K562 (cell line): ENCODE results near the gene DEPP1. TPM values are rescaled to one million over a fixed set of nuclear protein-coding genes. Genes with fewer than 3 reads are reported as not detected.

Source experiments
- CCNT2 ChIP-seq: IDR thresholded peaks from 2 replicates; pipeline ENCODE4 v1.6.1; 2011; ENCODE audit warnings: borderline replicate concordance, low read depth, mild to moderate bottlenecking, moderate library complexity, mixed read lengths, low read length; ENCODE audit not compliant: insufficient read length; ENCODE audit errors: extremely low read depth
- CEBPB ChIP-seq: fragments of 450-650 bp; IDR thresholded peaks from 2 replicates; pipeline ENCODE4 v1.6.1; 2016; ENCODE audit warnings: missing genetic modification characterization, missing compliant biosample characterization
- CREM ChIP-seq: IDR thresholded peaks from 2 replicates; pipeline ENCODE4 v1.6.1; 2014; ENCODE audit warnings: antibody characterized with exemption, low read depth
- DDX20 ChIP-seq: fragments of 450-650 bp; IDR thresholded peaks from 2 replicates; pipeline ENCODE4 v1.6.1; 2016; ENCODE audit warnings: missing genetic modification characterization, low read depth, mild to moderate bottlenecking, missing compliant biosample characterization, moderate library complexity
- L3MBTL2 ChIP-seq: fragments of 450-650 bp; IDR thresholded peaks from 2 replicates; pipeline ENCODE4 v1.6.1; 2016; ENCODE audit warnings: mild to moderate bottlenecking, moderate library complexity
- MYNN ChIP-seq, 2 experiments: sonication (generic); formaldehyde crosslinking in 1 of 2; IDR thresholded peaks; 2 replicates each; pipeline versions ENCODE4 v1.5.0 to v1.6.1; 2016 to 2020; ENCODE audit warnings: antibody characterized with exemption in 1 of 2, missing genetic modification reagents in 1 of 2
- NCOA6 ChIP-seq: fragments of 450-650 bp; IDR thresholded peaks from 2 replicates; pipeline ENCODE4 v1.6.1; 2017; ENCODE audit warnings: mild to moderate bottlenecking
- PTBP1 ChIP-seq: fragments of 200-400 bp; formaldehyde crosslinking; IDR thresholded peaks from 2 replicates; pipeline ENCODE4 v1.6.1; 2017; ENCODE audit warnings: low read depth, low read length
- SNRNP70 ChIP-seq: fragments of 200-400 bp; formaldehyde crosslinking; optimal IDR thresholded peaks from 2 replicates; pipeline ENCODE3; 2017; ENCODE audit warnings: low read depth, low read length
- TEAD1 ChIP-seq, 2 experiments: fragments of 450-650 bp in 1 of 2; sonication (generic) in 1 of 2; formaldehyde crosslinking; IDR thresholded peaks; 2 replicates each; pipeline versions ENCODE4 v1.4.0 to v1.8.0; 2020 to 2022; ENCODE audit warnings: mild to moderate bottlenecking in 2 of 2, missing genetic modification reagents in 1 of 2
- TOE1 ChIP-seq, 2 experiments: fragments of 450-650 bp in 1 of 2; sonication (generic) in 1 of 2; formaldehyde crosslinking in 1 of 2; IDR thresholded peaks; 2 replicates each; pipeline versions ENCODE4 v1.7.1 to v1.8.0; 2016 to 2022; ENCODE audit warnings: borderline replicate concordance in 2 of 2, mild to moderate bottlenecking in 2 of 2, antibody characterized with exemption in 1 of 2, inconsistent platforms in 1 of 2, low read depth in 1 of 2, missing genetic modification reagents in 1 of 2, moderate library complexity in 1 of 2
- XRCC5 ChIP-seq: fragments of 200-400 bp; formaldehyde crosslinking; IDR thresholded peaks from 2 replicates; pipeline ENCODE4 v1.6.1; 2017; ENCODE audit warnings: low read depth, mild to moderate bottlenecking, low read length
- ZFP1 ChIP-seq: fragments of 450-650 bp; formaldehyde crosslinking; IDR thresholded peaks from 2 replicates; pipeline ENCODE4 v1.4.0; 2020; ENCODE audit warnings: mild to moderate bottlenecking, mixed read lengths
- ZNF133 ChIP-seq: fragments of 250-450 bp; sonication (Bioruptor Pico); IDR thresholded peaks from 2 replicates; pipeline ENCODE4 v1.4.0; 2020; ENCODE audit warnings: mild to moderate bottlenecking
- ZNF212 ChIP-seq: fragments of 450-650 bp; formaldehyde crosslinking; IDR thresholded peaks from 2 replicates; pipeline ENCODE4 v1.4.0; 2020; ENCODE audit warnings: mild to moderate bottlenecking
- ZNF444 ChIP-seq: fragments of 250-450 bp; sonication (Bioruptor Pico); IDR thresholded peaks from 2 replicates; pipeline ENCODE4 v1.4.0; 2020; ENCODE audit warnings: mild to moderate bottlenecking, moderate library complexity
- ZNF695 ChIP-seq: fragments of 450-650 bp; formaldehyde crosslinking; IDR thresholded peaks from 2 replicates; pipeline ENCODE4 v1.4.0; 2020; ENCODE audit warnings: mild to moderate bottlenecking, moderate library complexity
- ZNF766 ChIP-seq: fragments of 200-800 bp; sonication (Bioruptor generic); conservative IDR thresholded peaks from 2 replicates; pipeline ENCODE4 v1.6.1; 2016; ENCODE audit warnings: missing genetic modification characterization, missing compliant biosample characterization
- polyA plus RNA-seq, 8 experiments: library from polyadenylated mRNA; depleted of rRNA in 4 of 8; stranded (reverse) in 5 of 8; unstranded in 3 of 8; fragments of >200 nt; fragmentation: Nextera tagmentation in 2 of 8; fragmentation: Illumina TruSeq in 1 of 8; extraction: Ambion mirVana in 2 of 8; extraction: Trizol in 1 of 8; gene quantifications; 2 replicates each; pipeline versions ENCODE4 v1.2.1 to v1.2.3, GENCODE V29; 2011 to 2014; ENCODE audit warnings: inconsistent platforms in 1 of 8, missing spikeins in 1 of 8
- total RNA-seq, 7 experiments: library from RNA; depleted of rRNA in 6 of 7; stranded (reverse); fragments of >200 nt in 6 of 7; fragmentation: Illumina TruSeq in 2 of 7; extraction: Trizol in 2 of 7; gene quantifications; 2 replicates each; pipeline versions ENCODE4 v1.2.1 to v1.2.3, GENCODE V29; 2011 to 2021; ENCODE audit warnings: low replicate concordance in 1 of 7
- TF ChIP-seq, protein P1 (sequence below), 3 experiments: IDR thresholded peaks in 2 of 3; conservative IDR thresholded peaks in 1 of 3; 2 replicates each; pipeline ENCODE4 v1.5.1; 2011 to 2012; ENCODE audit warnings: low read length in 3 of 3, mild to moderate bottlenecking in 3 of 3, control low read depth in 2 of 3, improper control_type of control experiment in 1 of 3, inconsistent platforms in 1 of 3, low read depth in 1 of 3, mixed read lengths in 1 of 3, moderate library complexity in 1 of 3; ENCODE audit not compliant: insufficient read depth in 2 of 3
- TF ChIP-seq, protein P2 (sequence below): fragments of 450-650 bp; IDR thresholded peaks from 2 replicates; pipeline ENCODE4 v1.6.1; 2016; ENCODE audit warnings: mild to moderate bottlenecking
- TF ChIP-seq, protein P3 (sequence below): fragments of 450-650 bp; IDR thresholded peaks from one replicate; pipeline ENCODE4 v1.6.1; 2018; ENCODE audit warnings: mild to moderate bottlenecking, moderate library complexity; ENCODE audit not compliant: partially characterized antibody

The DEPP1 gene
- total and polyA plus RNA-seq, 9 of the 15 experiments (the other 6 are each of a cell fraction or from before 2014, with no cell fraction given) = 0.04 to 0.54 (median 0.20) TPM; not detected in 1

DNA sequence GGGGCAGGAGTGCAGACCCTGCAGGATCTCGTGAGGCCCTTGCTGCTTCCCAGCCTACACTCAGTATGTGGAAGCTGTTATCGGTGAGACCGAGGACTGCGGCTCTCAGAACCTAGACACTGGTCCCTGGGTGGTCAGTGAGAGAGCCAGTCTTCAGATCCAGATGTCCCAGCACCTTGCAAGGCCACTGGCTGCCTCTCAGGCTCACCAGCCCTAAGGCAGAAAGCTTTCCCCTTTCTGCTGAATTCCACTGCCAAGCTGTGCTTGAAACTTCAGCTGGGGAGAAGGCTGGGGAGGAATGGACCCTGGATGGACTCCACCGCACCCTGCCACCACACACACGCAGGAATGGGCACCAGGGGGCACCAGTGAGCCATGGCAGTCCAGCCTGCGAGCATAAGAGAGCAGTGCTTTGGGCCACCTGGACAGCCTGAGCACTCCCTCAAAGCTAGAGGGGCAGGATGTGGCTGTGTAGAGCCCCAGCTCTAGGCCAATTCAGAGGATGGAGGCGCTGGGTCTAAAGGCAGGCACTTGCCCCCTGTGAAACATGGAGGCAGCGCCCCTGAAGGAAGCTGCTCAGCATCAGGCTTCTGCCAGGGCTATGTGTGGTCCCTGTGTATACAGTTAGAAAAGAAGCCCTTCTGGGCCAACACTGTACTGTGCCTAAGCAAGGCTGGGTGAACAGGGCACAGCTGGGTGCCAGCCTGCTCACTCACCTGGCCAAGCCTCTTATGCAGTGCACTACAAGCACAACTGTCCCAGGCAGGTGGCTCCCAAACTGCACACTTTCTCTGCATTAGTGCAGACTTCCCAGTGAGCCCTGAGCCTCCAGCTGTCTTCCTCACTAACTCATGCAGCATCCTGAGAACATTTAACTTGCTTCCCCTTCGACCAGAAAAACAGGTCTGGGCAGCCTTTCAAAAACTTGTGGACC, 45.8 kb downstream of the DEPP1 start (continued):
- 0 out of 2 replicates have a peak, but pooled peaks have one; percentile 18 for TF ChIP-seq ZFP1
- TF ChIP-seq CCNT2 = no peak
- TF ChIP-seq L3MBTL2 = no peak
- TF ChIP-seq, protein P1, sequence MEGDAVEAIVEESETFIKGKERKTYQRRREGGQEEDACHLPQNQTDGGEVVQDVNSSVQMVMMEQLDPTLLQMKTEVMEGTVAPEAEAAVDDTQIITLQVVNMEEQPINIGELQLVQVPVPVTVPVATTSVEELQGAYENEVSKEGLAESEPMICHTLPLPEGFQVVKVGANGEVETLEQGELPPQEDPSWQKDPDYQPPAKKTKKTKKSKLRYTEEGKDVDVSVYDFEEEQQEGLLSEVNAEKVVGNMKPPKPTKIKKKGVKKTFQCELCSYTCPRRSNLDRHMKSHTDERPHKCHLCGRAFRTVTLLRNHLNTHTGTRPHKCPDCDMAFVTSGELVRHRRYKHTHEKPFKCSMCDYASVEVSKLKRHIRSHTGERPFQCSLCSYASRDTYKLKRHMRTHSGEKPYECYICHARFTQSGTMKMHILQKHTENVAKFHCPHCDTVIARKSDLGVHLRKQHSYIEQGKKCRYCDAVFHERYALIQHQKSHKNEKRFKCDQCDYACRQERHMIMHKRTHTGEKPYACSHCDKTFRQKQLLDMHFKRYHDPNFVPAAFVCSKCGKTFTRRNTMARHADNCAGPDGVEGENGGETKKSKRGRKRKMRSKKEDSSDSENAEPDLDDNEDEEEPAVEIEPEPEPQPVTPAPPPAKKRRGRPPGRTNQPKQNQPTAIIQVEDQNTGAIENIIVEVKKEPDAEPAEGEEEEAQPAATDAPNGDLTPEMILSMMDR (IDR thresholded peaks at IDR 0.05 in 2 of 3, conservative IDR thresholded peaks at IDR 0.05 in 1 of 3; ENCODE audit: insufficient read depth in 2 of 3, low read depth in 1 of 3, low read length in 3 of 3) = peak; percentile 96 to 97 (median 97)
- no peak for TF ChIP-seq XRCC5
- no peak for TF ChIP-seq NCOA6
- no peak for TF ChIP-seq ZNF133 (CRISPR knock-in tag)
- TF ChIP-seq TEAD1 (CRISPR knock-in tag; IDR thresholded peaks at IDR 0.05) = peak in 1 of 2 experiments; percentile 39; a peak in 1 of 4 replicates
- no peak for TF ChIP-seq ZNF212 (CRISPR knock-in tag)
- no peak for TF ChIP-seq ZNF766 (CRISPR knock-in tag)
- TF ChIP-seq MYNN (IDR thresholded peaks at IDR 0.05) = peak; percentile 70; the same call in 1 of the 2 replicates
- no peak for TF ChIP-seq MYNN (CRISPR knock-in tag; IDR thresholded peaks at IDR 0.05)
- TF ChIP-seq TOE1 (IDR thresholded peaks at IDR 0.05; ENCODE audit: borderline replicate concordance) = no peak
- TF ChIP-seq TOE1 (CRISPR knock-in tag; IDR thresholded peaks at IDR 0.05; ENCODE audit: borderline replicate concordance, low read depth) = no peak
- TF ChIP-seq CREM = peak; percentile 57; the same call in 1 of the 2 replicates
- no peak for TF ChIP-seq CEBPB
- TF ChIP-seq ZNF695 (CRISPR knock-in tag) = no peak
- TF ChIP-seq, protein P2, sequence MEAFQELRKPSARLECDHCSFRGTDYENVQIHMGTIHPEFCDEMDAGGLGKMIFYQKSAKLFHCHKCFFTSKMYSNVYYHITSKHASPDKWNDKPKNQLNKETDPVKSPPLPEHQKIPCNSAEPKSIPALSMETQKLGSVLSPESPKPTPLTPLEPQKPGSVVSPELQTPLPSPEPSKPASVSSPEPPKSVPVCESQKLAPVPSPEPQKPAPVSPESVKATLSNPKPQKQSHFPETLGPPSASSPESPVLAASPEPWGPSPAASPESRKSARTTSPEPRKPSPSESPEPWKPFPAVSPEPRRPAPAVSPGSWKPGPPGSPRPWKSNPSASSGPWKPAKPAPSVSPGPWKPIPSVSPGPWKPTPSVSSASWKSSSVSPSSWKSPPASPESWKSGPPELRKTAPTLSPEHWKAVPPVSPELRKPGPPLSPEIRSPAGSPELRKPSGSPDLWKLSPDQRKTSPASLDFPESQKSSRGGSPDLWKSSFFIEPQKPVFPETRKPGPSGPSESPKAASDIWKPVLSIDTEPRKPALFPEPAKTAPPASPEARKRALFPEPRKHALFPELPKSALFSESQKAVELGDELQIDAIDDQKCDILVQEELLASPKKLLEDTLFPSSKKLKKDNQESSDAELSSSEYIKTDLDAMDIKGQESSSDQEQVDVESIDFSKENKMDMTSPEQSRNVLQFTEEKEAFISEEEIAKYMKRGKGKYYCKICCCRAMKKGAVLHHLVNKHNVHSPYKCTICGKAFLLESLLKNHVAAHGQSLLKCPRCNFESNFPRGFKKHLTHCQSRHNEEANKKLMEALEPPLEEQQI = no peak
- TF ChIP-seq SNRNP70 = no peak
- TF ChIP-seq, protein P3, sequence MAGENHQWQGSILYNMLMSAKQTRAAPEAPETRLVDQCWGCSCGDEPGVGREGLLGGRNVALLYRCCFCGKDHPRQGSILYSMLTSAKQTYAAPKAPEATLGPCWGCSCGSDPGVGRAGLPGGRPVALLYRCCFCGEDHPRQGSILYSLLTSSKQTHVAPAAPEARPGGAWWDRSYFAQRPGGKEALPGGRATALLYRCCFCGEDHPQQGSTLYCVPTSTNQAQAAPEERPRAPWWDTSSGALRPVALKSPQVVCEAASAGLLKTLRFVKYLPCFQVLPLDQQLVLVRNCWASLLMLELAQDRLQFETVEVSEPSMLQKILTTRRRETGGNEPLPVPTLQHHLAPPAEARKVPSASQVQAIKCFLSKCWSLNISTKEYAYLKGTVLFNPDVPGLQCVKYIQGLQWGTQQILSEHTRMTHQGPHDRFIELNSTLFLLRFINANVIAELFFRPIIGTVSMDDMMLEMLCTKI = no peak
- no peak for TF ChIP-seq PTBP1
- no peak for TF ChIP-seq ZNF444 (CRISPR knock-in tag)
- no peak for TF ChIP-seq DDX20 (tag)
